Activated CD4-positive, CD25-positive, alpha-beta regulatory T cell treated with anti-CD3 and anti-CD28 coated beads, Interleukin-2, amount 50 U/mL, for 72 hours (primary cell): ENCODE results near the gene RAD54L.
"Not testable (repeated sequence)": the region's sequence is repeated elsewhere in the genome, so short reads cannot be mapped to it uniquely, and the experiment has no call there.

Experiments
- DNase-seq: peaks from one replicate; pipeline ENCODE4 v3.0.0; 2021

RAD54L gene

GRCh38 chr1:46247436-46248121, at the start of gene RAD54L:
Gene RAD54L (plus strand): TSS chr1:46247763. CDS start chr1:46248406, 643 bp downstream.
- peak; percentile 94 for DNase-seq

GRCh38 chr1:46197964-46198811, 49.4 kb upstream of the RAD54L start, which contains the start of gene POMGNT1:
Gene POMGNT1 (minus strand): TSS chr1:46198434. CDS start chr1:46197821, 613 bp downstream.
- peak; percentile 83 for DNase-seq

- DNase-seq: no peak
These were observed 48.3 kb upstream of the RAD54L start for GRCh38 chr1:46199233-46199749.

GRCh38 chr1:46203738-46204405, 43.7 kb upstream of the RAD54L start:
- DNase-seq: no peak

- DNase-seq: no peak
These were observed 43.2 kb upstream of the RAD54L start for GRCh38 chr1:46204406-46204742.

- DNase-seq: no peak
These were observed 42.4 kb upstream of the RAD54L start for GRCh38 chr1:46205141-46205540.

- DNase-seq: no peak
These were observed 41.8 kb upstream of the RAD54L start for GRCh38 chr1:46205791-46206190.

GRCh38 chr1:46206399-46206798, 41.2 kb upstream of the RAD54L start:
- no peak for DNase-seq

- DNase-seq: no peak
These were observed 37.0 kb upstream of the RAD54L start for GRCh38 chr1:46210561-46210960.

- DNase-seq: no peak
These were observed 36.5 kb upstream of the RAD54L start for GRCh38 chr1:46211051-46211450.

- no peak for DNase-seq
These were observed 32.1 kb upstream of the RAD54L start for GRCh38 chr1:46215504-46215903.

GRCh38 chr1:46218443-46218842, 29.1 kb upstream of the RAD54L start:
- no peak for DNase-seq

GRCh38 chr1:46219551-46220520, 27.7 kb upstream of the RAD54L start:
- no peak for DNase-seq

- DNase-seq: no peak
These were observed 26.8 kb upstream of the RAD54L start for GRCh38 chr1:46220808-46221207.

- no peak for DNase-seq
These were observed 25.8 kb upstream of the RAD54L start for GRCh38 chr1:46221749-46222148.

- not testable (repeated sequence) for DNase-seq
These were observed 24.5 kb upstream of the RAD54L start for GRCh38 chr1:46223055-46223454.

GRCh38 chr1:46223472-46223943, 24.1 kb upstream of the RAD54L start:
- peak; percentile 51 for DNase-seq

- no peak for DNase-seq
These were observed 22.6 kb upstream of the RAD54L start for GRCh38 chr1:46224966-46225365.

GRCh38 chr1:46231231-46231630, 16.3 kb upstream of the RAD54L start:
- DNase-seq: not testable (repeated sequence)

- DNase-seq: no peak
These were observed 10.7 kb upstream of the RAD54L start for GRCh38 chr1:46236882-46237281.

- not testable (repeated sequence) for DNase-seq
These were observed 8.7 kb upstream of the RAD54L start for GRCh38 chr1:46238865-46239264.

- DNase-seq: not testable (repeated sequence)
These were observed 5.8 kb upstream of the RAD54L start for GRCh38 chr1:46241733-46242132.
